Measurements from ENCODE around the gene CDC42BPA.

Gene CDC42BPA

GRCh38 chr1:226977643-226978431 lies 340.5 kb downstream of the CDC42BPA start:
- DNase-seq = no peak

- DNase-seq = no peak
Observed at GRCh38 chr1:226976978-226977642, 341.2 kb downstream of the CDC42BPA start.

- DNase-seq = no peak
Observed at GRCh38 chr1:226976276-226976977, 341.9 kb downstream of the CDC42BPA start.

- no peak for DNase-seq
Observed at GRCh38 chr1:226975259-226976250, 342.7 kb downstream of the CDC42BPA start.

GRCh38 chr1:226974544-226975258 lies 343.6 kb downstream of the CDC42BPA start:
- DNase-seq = no peak

- DNase-seq = no peak
Observed at GRCh38 chr1:226973898-226974543, 344.3 kb downstream of the CDC42BPA start.

- DNase-seq = no peak
Observed at GRCh38 chr1:226973371-226973897, 344.9 kb downstream of the CDC42BPA start.

- DNase-seq = no peak
Observed at GRCh38 chr1:226972931-226973330, 345.4 kb downstream of the CDC42BPA start.

- no peak for DNase-seq
Observed at GRCh38 chr1:226971765-226972164, 346.5 kb downstream of the CDC42BPA start.

GRCh38 chr1:226967665-226968064 lies 350.6 kb downstream of the CDC42BPA start:
- DNase-seq = no peak

- no peak for DNase-seq
Observed at GRCh38 chr1:226966683-226967082, 351.6 kb downstream of the CDC42BPA start.

GRCh38 chr1:226965581-226966440 lies 352.5 kb downstream of the CDC42BPA start:
- DNase-seq = no peak

GRCh38 chr1:226964611-226965486 lies 353.4 kb downstream of the CDC42BPA start:
- DNase-seq = no peak

GRCh38 chr1:226964068-226964425 lies 354.2 kb downstream of the CDC42BPA start:
- DNase-seq = no peak

GRCh38 chr1:226962421-226963391 lies 355.6 kb downstream of the CDC42BPA start:
- no peak for DNase-seq

- no peak for DNase-seq
Observed at GRCh38 chr1:226960944-226961765, 357.1 kb downstream of the CDC42BPA start.

- no peak for DNase-seq
Observed at GRCh38 chr1:226960256-226960655, 358.0 kb downstream of the CDC42BPA start.

Measured in hematopoietic multipotent progenitor cell treated with erythropoietin and hydrocortisone succinate and interleukin-3 and kit ligand, for 8 days (in vitro differentiated cells).